Forelimb muscle (tissue), 1 donor: ENCODE results near the gene GRID1. TPM values are rescaled to one million over a fixed set of nuclear protein-coding genes. Genes with fewer than 3 reads are reported as not detected.
"Not testable (repeated sequence)": the region's sequence is repeated elsewhere in the genome, so short reads cannot be mapped to it uniquely, and the experiment has no call there.

Source experiments
- DNase-seq: peaks from one replicate; pipeline ENCODE4 v3.0.0-alpha.2; 2013; ENCODE audit warnings: low read depth
- polyA plus RNA-seq: library from polyadenylated mRNA; unstranded; fragments of 120-200 nt; gene quantifications from one replicate; pipeline ENCODE4 v1.2.1, GENCODE V29; 2013; ENCODE audit not compliant: insufficient read length

Gene GRID1
- polyA plus RNA-seq, 1 donor: 3.8 TPM

DNA sequence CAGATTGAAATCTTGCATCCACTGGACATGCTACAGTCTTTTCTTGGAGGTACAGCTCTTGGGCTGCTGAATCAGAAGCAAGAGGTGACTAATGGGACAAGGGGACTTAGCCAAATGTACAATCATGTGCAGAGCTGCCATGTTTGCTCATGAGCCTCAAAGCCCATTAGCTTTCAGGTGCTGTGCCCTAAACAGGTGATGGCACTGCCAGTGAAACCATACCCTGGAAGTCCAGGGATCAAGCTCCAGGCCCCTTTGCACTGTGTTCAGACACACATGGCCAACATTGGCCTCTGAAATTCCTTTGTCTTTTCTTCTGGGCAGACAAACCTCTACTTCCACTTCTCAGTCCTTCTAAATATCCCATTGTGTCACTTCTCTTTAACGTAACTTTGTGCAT, 328.2 kb downstream of the GRID1 start:
- DNase-seq: no peak

GRCh38 chr10:86037096-86037495, 329.5 kb downstream of the GRID1 start:
- no peak for DNase-seq

DNA sequence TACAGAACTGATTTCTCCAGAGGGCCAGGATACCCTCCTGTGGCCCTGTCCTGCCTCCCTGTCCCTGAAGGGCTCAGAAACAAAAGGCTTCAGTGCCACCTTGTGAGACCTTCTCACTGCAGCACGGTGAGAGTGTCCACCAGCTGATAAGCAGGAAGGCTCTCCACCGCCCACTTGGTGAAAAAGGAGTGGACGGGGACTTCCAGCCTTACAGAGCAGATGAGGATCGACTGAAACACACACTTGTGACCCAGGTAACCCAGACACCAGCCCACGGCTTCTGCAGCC, 330.1 kb downstream of the GRID1 start:
- no peak for DNase-seq

- DNase-seq: no peak
Observed at GRCh38 chr10:86035791-86036543, 330.6 kb downstream of the GRID1 start.

- DNase-seq: no peak
Observed at GRCh38 chr10:86034710-86035109, 331.9 kb downstream of the GRID1 start.

DNA sequence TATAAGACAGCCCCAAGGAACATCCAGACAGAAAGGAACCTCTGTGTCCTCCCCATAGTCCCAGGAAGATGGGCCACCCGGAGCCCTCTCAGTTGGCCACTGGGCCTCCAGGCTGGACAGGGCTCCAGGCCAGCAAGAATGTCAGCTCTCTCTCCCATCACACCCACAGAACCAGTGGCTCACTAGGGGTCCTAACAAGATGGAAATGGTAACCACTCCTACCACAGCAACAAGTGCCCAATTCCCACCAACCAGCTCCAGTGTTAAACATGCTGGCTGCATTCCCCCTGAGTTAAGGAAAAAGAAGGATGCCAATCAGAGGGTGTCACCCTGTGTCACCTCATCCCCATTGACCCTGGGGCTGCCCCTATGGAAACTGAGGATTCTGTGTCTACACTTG, 333.0 kb downstream of the GRID1 start:
- no peak for DNase-seq

DNA sequence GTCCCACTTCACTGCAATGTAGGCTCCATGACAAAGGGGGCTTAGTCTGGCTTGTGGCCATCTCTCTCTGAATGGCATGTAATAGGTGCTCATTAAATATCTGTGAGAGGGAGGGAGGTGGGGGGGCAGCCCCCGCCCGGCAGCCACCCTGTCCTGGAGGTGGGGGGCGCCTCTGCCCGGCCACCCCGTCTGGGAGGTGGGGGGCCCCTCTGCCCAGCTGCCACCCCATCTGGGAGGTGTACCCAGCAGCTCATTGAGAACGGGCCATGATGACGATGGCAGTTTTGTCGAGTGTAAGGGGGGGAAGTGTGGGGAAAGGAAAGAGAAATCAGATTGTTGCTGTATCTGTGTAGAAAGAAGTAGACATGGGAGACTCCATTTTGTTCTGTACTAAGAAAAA, 334.5 kb downstream of the GRID1 start:
- not testable (repeated sequence) for DNase-seq

DNA sequence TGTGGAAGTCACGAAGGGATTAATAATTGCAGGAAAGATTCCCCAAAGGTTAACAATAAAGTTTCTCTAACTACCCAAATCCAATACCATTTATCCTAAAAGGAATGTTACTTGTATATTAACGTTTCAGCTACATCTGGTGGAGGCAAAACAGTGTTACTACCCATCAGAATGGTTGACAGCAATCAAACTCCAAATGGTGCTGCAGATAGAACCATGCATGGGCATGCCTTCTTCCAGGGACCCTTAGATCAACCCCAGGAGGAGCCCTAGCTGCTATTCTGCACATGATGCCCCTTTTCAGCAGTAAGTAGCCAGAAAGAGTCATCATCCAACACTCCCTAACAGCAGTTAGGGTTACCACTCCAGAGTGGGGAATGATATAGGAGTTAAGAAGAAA, 336.3 kb downstream of the GRID1 start:
- no peak for DNase-seq

DNA sequence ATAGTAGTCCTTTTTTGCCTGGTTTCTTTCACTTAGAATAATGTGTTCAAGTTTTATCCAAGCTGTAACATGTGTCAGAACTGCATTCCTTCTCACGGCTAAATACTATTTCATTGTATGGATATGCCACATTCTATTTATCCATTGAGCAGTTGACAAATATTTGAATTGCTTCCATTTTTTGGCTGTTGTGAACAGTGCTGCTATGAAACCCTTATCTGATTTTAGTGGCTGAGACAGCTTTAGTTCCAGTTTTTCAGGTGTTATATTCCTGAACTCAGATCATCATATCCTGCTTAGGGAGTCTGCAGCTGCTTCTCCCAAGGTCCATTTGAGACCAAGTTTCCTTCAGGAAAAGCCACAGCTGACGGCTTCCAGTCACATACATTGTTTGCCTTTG, 339.2 kb downstream of the GRID1 start:
- DNase-seq: no peak

DNA sequence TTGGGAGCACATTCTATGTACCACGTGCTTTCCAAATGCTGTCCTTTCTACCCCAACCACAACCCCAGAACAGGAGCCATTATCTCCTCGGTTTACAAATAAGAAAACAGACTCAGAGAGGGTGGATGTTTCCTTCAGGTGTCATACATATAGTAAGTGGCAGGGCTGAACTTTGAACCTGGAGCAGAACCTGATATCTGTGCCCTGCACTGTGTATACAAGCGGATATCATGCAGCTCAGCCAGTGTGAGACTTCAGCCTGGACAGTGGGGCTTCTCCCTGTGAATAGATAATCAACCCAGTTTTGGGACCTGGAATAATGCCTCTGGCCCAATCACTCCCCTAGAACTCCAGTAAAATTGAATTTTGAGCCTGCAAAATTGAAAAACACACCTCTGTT, 341.1 kb downstream of the GRID1 start:
- DNase-seq: no peak

- no peak for DNase-seq
Observed at GRCh38 chr10:86024281-86025041, 342.1 kb downstream of the GRID1 start.

DNA sequence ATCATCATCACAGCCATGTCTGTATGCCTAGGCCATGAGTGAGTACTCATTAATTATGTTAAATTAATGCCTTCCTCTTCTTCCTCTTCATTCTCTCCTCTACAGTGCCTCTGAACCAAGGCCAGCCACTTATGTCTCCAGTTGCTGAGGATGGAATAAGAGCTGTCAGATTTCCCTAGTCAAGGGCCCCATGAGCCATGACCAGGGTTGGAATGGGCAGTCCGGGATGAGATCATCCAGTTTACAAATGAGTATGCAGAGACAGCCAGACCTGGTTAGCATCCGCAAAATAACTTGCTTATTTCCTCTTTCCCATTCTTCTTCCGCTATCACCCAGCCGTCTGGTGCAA, 342.7 kb downstream of the GRID1 start:
- DNase-seq: no peak

DNA sequence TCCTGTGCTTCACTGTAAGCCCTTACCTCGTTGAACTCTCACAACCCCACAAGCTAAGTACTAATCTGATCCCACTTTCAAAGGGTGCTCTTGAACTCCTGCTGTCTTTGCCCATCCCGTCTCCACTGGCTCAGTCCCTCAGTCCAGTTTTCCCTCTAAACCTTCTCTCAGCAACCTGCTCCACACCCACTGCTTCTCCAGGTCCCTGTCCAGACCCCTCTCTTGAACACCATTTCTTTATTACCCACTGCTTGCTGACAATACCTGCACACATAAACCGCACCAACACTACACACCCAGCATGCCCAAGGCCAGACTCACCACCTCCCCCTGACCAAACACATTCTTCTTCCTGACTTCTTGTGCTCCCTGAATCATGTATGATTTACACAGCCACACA, 343.3 kb downstream of the GRID1 start:
- no peak for DNase-seq

GRCh38 chr10:86022906-86023305, 343.7 kb downstream of the GRID1 start:
- no peak for DNase-seq

DNA sequence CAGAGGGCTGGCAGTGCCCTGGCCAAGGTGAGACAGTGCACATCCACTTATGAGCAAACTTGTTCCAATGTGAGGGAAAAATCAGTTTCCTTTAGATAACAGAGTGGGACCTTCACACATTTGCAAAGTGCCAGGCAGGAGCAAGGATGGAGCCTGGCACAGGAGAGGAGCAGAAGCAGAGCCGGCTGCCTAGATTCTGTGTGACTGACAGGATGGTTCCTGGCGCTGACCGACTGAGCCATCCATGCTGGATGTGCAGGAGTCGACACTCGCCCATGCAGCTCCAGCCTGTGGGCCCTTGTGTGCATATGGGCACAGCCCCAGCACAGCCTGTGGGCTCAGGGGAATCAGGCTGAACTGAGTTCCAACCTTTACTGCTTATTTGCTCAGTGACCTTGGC, 346.5 kb downstream of the GRID1 start:
- DNase-seq: no peak

GRCh38 chr10:86019141-86019540, 347.5 kb downstream of the GRID1 start:
- DNase-seq: no peak

GRCh38 chr10:86018735-86019058, 347.9 kb downstream of the GRID1 start:
- DNase-seq: no peak

DNA sequence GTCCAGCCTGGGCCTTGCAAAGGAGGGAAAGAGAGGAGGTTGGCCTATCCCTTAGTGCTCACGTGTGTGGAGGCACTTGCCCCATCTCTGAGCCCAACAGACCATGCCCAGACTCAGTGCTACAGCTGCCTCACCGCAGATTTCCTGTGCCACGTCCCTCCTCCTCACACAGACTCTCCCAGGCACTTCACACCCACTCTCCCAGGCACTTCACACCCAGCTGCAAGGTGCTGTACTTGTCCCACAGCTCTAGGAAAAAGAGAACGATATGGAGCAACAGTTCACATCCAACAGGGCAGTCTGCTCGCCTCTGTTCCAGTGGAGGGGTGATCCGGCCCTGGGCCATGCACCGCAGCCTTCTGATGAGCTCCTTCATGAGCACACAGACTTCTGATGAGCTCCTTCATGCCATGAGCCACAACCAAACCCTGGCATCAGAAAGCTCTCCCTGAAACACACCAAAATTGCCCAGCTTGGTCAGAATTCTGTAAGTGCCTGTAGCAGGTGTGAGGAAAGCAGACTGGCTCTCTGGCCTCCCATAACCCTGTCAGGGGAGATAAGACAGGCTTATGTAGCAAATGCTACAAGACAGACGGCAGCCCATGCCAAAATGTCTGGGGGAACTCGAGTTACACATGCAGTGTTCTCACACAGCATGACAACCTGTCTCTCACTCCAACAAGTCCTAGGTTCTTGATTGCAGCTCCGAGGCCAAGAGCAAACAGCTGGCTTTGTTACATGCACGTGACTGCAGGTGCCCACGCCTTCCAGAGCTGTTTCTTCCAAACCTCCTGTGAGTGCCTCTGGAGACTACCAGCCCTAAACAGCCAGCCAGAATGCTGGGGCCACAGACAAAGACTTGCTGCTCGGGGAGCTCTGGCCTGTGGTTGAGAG, 348.5 kb downstream of the GRID1 start:
- DNase-seq: no peak

DNA sequence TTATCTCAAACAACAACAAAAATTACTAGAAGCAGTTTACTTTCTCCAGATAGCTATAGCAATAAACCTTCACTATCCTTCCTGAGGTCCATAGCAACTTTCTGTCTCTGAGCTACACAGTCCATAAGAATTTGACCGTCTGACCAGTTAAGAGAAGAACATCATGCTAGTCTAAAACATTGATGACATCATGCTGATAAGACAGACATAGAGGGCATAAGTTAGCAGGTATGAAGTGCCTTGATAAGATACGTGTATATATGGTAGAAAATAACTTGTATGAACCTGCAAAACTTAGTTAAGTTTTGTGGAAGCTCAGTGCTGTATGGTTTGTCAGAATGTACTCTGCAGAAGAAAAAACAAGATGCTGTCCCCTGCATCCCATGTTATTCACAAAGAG, 353.0 kb downstream of the GRID1 start:
- DNase-seq: no peak

GRCh38 chr10:86007171-86007570, 359.4 kb downstream of the GRID1 start:
- DNase-seq: no peak

- DNase-seq: no peak
Observed at GRCh38 chr10:86004337-86004736, 362.3 kb downstream of the GRID1 start.

DNA sequence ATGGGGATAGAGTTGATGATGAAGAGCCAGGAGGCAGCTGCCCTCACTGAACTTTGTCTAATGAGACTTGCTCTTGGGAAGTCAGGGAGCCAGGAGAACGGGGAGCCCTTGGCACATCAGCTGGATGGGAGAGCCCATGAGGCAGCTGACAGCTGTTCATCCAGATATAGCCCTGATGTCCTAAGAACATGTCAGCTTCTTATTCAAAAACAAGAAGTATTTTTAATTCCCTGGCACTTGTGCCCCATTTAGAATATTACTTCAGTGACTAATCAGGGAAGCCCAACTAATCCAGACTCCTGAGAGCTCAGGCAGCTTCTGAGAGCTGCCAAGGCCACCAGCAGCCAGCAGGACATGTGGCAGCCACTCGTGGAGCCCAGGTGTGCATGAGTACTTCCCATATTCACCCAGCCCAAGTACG, 363.4 kb downstream of the GRID1 start:
- no peak for DNase-seq

DNA sequence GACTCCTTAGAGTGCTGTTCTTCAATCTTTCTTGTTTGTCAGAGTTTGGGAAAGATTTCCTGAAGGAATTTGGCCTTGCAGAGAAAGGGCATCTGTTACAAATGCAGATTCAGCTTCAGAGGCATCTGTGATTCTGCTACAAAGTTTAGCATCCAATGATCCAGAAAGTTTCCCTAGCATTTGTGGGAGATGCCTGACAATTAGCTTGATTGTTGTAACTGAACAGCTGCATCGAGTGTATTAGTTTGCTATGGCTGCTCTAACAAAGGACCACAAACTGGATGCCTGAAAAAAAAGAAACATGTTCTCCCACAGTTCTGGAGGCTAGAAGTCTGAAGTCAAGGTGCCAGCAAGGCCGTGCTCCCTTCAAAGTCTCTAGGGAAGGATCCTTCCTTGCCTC, 365.1 kb downstream of the GRID1 start:
- DNase-seq: no peak
